Subcutaneous adipose tissue (tissue), 4 donors: ENCODE measurements around the gene CHMP2A. TPM values are rescaled to one million over a fixed set of nuclear protein-coding genes. Genes with fewer than 3 reads are reported as not detected.

Experiments
- CTCF ChIP-seq: fragments of 450-650 bp; IDR thresholded peaks from one replicate; pipeline ENCODE4 v1.5.1; 2016; ENCODE audit warnings: low read depth, mild to moderate bottlenecking, control low read depth, antibody characterized with exemption, moderate library complexity
- total RNA-seq, 4 donors: library from RNA; depleted of rRNA; stranded (reverse); fragments of >200 nt; gene quantifications; one replicate each; pipeline ENCODE4 v1.1.0, GENCODE V29; 2016

Gene CHMP2A
- total RNA-seq, 4 donors from 2014 or later: 96.8 to 133 (median 106) TPM

- no peak for TF ChIP-seq CTCF
These were observed 3.8 kb upstream of the CHMP2A start for GRCh38 chr19:58558623-58559274.

- no peak for TF ChIP-seq CTCF
These were observed 3.2 kb upstream of the CHMP2A start, which contains the start of gene UBE2M for GRCh38 chr19:58558066-58558622. UBE2M (minus strand) TSS chr19:58558611; CDS start chr19:58558381, 230 bp downstream.

GRCh38 chr19:58557221-58558065 is 2.5 kb upstream of the CHMP2A start:
- no peak for TF ChIP-seq CTCF

GRCh38 chr19:58556622-58557220 is 1.8 kb upstream of the CHMP2A start:
- TF ChIP-seq CTCF: no peak

GRCh38 chr19:58555920-58556621 is 1.2 kb upstream of the CHMP2A start:
- no peak for TF ChIP-seq CTCF

- no peak for TF ChIP-seq CTCF
These were observed 522 bp upstream of the CHMP2A start for GRCh38 chr19:58555369-58555885.
